HG03439 (cell line): ENCODE data around the gene CARTPT.

Experiments
- ATAC-seq: cut with Tn5 transposase; IDR thresholded peaks from one replicate; pipeline ENCODE4 v1.9.1; 2021; ENCODE audit warnings: mild to moderate bottlenecking, moderate library complexity; ENCODE audit not compliant: unreplicated experiment

Gene CARTPT

GRCh38 chr5:71719063-71719964 is at the start of gene CARTPT:
Gene CARTPT (plus strand): TSS chr5:71719275. CDS start chr5:71719294, 19 bp downstream.
- ATAC-seq = no peak

GRCh38 chr5:71677977-71678376 is 41.1 kb upstream of the CARTPT start:
- no peak for ATAC-seq

- ATAC-seq = no peak
Measured at GRCh38 chr5:71679714-71680113, 39.4 kb upstream of the CARTPT start.

DNA sequence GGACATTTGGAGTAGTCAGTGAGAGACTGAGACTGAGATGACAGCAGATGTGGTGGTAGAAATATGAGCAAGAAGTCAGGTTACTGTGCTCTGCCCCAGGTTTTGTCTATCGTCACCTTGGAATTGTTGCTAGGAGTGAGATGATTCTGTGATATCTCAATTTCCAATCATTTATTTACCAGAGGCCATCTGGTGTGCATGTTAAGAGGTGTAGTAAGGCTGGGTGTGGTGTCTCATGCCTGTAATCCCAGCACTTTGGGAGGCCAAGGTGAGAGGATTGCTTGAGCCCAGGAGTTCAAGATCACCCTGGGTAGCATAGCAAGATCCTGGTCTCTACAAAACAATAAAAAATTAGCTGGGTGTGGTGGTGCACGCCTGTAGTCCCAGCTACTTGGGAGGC is 38.6 kb upstream of the CARTPT start:
- no peak for ATAC-seq

DNA sequence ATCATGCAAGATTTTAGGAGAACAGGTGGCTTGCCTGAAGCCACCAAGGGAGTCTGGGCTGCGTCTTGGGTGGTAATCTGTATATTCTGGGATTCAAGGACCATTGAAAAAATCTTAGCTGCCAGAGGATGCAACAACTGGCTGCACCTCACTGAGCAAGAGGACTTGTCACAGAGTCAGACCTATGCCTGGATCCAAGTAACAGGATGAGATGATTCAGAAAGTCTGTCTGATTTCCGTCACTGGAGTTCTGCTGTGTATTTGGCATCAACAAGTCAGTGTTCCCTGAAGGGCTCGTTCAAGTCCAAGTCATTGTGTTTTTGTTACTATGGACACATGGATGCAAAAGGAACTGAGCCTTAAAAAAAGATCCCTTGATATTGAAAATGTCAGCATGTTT is 37.8 kb upstream of the CARTPT start:
- no peak for ATAC-seq

- ATAC-seq = no peak
Measured at GRCh38 chr5:71684309-71684708, 34.8 kb upstream of the CARTPT start.

DNA sequence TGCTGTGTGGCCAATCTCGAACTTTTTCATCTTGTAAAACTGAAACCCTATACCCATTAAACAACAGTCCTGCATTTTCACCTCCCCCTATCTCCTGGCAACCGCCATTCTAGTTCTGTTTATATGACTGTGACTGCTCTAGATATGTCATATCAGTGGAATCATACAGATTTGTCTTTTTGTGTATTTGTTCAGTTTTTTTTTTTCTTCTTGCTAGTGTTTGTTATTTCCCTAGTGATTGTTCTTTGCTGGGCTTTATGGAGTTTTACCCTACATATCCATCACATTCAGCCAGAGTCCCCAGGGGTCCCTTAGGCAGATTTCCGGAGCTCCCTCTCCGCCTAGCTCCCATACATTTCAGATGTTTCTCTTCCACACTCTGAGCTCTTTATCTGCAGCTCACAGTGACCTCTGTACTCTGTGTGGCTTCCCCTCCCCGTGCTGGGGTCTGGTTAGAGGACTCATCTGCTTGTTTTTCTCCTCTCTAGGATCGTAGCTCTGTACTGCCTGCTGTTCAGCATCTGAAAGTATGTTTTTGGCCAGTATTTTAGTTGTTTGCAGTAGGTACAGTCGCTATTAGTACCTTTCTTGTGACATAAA is 25.1 kb upstream of the CARTPT start:
- ATAC-seq = no peak

- ATAC-seq = no peak
Measured at GRCh38 chr5:71695071-71695470, 24.0 kb upstream of the CARTPT start.

- ATAC-seq = no peak
Measured at GRCh38 chr5:71695595-71695994, 23.5 kb upstream of the CARTPT start.

DNA sequence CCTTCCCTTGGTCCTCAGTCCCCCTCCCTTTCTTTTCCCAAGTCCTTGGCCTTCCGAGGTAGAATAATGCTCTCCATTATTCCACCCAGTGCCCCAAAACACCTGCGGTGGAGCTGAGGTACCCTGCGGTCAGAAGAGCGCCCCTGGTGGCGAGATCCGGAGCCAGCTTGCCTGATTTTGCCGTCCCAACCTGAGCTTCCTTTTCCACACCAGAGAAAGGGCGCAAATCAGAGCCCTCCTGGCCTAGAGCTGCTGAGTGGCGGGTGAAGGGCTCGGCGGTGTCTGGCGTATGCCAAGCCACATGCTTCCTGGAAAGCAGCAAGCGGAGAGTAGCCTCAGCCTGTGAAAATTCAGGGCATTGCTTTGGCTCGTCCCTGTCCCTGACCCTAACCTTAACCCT is 21.1 kb upstream of the CARTPT start:
- ATAC-seq = no peak

- ATAC-seq = no peak
Measured at GRCh38 chr5:71699233-71699632, 19.8 kb upstream of the CARTPT start.

DNA sequence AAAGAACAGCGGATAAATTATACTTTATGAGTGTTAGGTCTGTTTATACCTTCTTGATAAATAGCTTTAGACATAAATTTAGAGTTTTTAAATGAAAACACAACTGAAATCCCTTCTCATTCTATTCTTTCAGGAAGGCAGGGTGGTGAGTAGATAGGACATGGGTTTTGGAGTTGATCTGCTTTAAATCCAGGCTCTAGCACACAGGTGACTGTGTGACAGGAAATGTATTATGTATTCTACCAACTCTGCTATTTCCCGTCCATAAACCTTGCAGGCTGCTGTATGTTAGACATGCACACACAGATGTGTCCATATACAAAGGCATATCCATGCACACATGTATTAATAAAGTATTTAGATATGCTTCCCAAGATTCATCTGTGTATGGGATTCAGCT is 19.3 kb upstream of the CARTPT start:
- no peak for ATAC-seq

DNA sequence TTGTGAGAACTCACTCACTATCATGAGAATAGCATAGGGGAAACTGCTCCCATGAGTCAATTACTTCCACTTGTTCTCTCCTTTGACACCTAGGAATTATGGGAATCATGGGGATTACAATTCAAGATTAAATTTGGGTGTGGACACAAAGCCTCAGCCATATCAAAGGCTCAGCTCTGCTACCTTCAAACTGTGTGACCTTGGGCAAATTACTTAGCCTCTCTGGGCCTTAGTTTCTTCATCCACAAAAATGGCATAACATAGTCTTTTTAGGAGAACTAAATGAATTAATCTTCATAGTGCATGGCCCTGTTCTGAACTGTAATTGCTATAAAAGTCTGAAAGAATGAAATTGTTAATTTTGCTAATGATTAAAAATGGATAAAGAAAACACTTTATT is 18.3 kb upstream of the CARTPT start:
- no peak for ATAC-seq

GRCh38 chr5:71701407-71701806 is 17.7 kb upstream of the CARTPT start:
- ATAC-seq = no peak

DNA sequence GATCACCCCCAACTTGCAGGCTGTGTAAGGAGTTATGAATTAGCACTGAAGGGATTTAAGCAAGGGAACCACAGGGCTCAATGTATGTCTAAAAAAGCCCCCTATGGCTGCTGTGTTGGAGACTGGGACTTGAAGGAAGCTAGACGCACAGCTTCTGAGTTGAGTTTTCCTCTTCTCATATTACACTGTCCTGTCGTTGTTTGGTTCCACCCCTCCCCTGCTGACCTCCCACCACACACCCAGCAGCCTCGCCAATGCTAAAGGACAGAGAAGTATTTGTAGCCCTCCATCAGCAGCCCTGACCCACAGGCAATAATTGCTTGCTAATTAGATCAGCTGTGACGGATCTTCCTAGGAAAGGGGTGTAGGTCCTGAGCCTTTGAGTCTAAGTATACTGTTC is 15.1 kb upstream of the CARTPT start:
- no peak for ATAC-seq

- ATAC-seq = no peak
Measured at GRCh38 chr5:71705421-71705820, 13.7 kb upstream of the CARTPT start.

- ATAC-seq = no peak
Measured at GRCh38 chr5:71706906-71707305, 12.2 kb upstream of the CARTPT start.

GRCh38 chr5:71711610-71712009 is 7.5 kb upstream of the CARTPT start:
- no peak for ATAC-seq

- no peak for ATAC-seq
Measured at GRCh38 chr5:71714911-71715310, 4.2 kb upstream of the CARTPT start.

DNA sequence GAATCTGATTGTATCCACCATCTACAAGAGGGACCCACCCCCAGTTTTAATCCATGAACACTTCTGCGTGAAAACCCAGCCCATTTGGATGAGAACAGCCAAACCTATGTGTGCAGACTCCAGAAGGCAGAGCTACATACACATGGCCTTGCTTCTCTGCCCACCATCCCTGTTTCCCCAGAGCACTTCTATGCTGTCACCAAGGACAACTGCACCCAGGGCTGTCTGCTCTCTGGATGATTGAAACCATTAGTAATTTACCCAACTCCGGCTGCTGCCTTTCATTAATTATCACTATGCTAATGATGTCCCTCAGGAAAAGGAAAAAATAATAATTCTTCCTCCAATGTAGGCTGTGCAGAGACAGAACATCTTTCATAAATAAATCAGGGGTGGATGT is 8.9 kb downstream of the CARTPT start:
- no peak for ATAC-seq

- ATAC-seq = no peak
Measured at GRCh38 chr5:71731015-71731414, 11.9 kb downstream of the CARTPT start.

GRCh38 chr5:71732011-71732410 is 12.9 kb downstream of the CARTPT start:
- no peak for ATAC-seq
